SK-N-SH treated with all-trans-retinoic acid at 6 μM for 48 hours (cell line): Measurements from ENCODE around the gene SPDYE8.
"Not testable (repeated sequence)": the region's sequence is repeated elsewhere in the genome, so short reads cannot be mapped to it uniquely, and the experiment has no call there.

Experiments
- CREB5 ChIP-seq: fragments of 250-450 bp; sonication (Bioruptor Pico); IDR thresholded peaks from 2 replicates; pipeline ENCODE4 v1.5.1; 2020; ENCODE audit warnings: low read depth, mild to moderate bottlenecking, moderate library complexity
- CSDC2 ChIP-seq: fragments of 250-450 bp; sonication (Bioruptor Pico); IDR thresholded peaks from 2 replicates; pipeline ENCODE4 v1.5.0; 2020; ENCODE audit warnings: mild to moderate bottlenecking, moderate library complexity
- ESRRG ChIP-seq: fragments of 250-450 bp; sonication (Bioruptor Pico); IDR thresholded peaks from 2 replicates; pipeline ENCODE4 v1.6.1; 2021; ENCODE audit warnings: mild to moderate bottlenecking
- GLIS3 ChIP-seq: fragments of 250-450 bp; sonication (Bioruptor Pico); IDR thresholded peaks from 2 replicates; pipeline ENCODE4 v1.5.0; 2020; ENCODE audit warnings: mild to moderate bottlenecking, moderate library complexity
- PPARA ChIP-seq: fragments of 250-450 bp; sonication (Bioruptor Pico); IDR thresholded peaks from 2 replicates; pipeline ENCODE4 v1.5.0; 2020; ENCODE audit warnings: mild to moderate bottlenecking, borderline replicate concordance
- RARB ChIP-seq: fragments of 250-450 bp; sonication (Bioruptor Pico); IDR thresholded peaks from 2 replicates; pipeline ENCODE4 v1.8.0; 2021; ENCODE audit warnings: mild to moderate bottlenecking, moderate library complexity
- TSHZ2 ChIP-seq: fragments of 250-450 bp; sonication (Bioruptor Pico); IDR thresholded peaks from 2 replicates; pipeline ENCODE4 v1.5.0; 2020; ENCODE audit warnings: mild to moderate bottlenecking, moderate library complexity
- ZNF8 ChIP-seq: fragments of 450-650 bp; formaldehyde crosslinking; IDR thresholded peaks from 2 replicates; pipeline ENCODE4 v1.5.0; 2020; ENCODE audit warnings: mild to moderate bottlenecking, moderate library complexity

DNA sequence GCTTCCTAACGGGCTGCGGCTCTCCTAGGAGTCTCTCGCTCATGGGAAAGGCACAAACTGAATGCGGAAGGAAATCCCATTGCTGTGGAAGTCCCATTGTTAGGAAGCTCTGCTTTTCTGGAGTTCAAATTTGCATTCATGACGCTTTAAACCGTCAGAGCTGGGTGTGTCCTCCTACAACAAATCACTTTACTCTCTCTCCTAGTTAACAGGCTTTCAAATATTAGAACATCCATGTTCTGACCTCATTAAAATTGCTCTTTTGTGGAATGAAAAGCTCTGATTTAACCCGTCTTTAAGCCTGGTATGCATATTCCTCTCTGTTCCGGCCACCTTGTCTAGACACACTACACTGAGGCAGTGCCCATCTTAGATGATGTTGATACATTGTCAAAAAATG, at the start of gene SPDYE8:
- not testable (repeated sequence) for TF ChIP-seq RARB (CRISPR knock-in tag); CSDC2; ZNF8 (CRISPR knock-in tag); GLIS3 (CRISPR knock-in tag); TSHZ2 (CRISPR knock-in tag); CREB5 (CRISPR knock-in tag); PPARA (CRISPR knock-in tag); ESRRG (CRISPR knock-in tag)
